ENCODE measurements around the gene DNAJC11. TPM values are rescaled to one million over a fixed set of nuclear protein-coding genes. Genes with fewer than 3 reads are reported as not detected.

DNAJC11 gene
- total RNA-seq, 1 experiment from 2014 or later, result 102 TPM

GRCh38 chr1:6601923-6602668 is 99.5 kb downstream of the DNAJC11 start (continued):
- TF ChIP-seq, protein P1, sequence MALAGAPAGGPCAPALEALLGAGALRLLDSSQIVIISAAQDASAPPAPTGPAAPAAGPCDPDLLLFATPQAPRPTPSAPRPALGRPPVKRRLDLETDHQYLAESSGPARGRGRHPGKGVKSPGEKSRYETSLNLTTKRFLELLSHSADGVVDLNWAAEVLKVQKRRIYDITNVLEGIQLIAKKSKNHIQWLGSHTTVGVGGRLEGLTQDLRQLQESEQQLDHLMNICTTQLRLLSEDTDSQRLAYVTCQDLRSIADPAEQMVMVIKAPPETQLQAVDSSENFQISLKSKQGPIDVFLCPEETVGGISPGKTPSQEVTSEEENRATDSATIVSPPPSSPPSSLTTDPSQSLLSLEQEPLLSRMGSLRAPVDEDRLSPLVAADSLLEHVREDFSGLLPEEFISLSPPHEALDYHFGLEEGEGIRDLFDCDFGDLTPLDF (CRISPR knock-in tag; IDR thresholded peaks at IDR 0.05), result no peak
- TF ChIP-seq SP1 (CRISPR knock-in tag; conservative IDR thresholded peaks at IDR 0.05) (no peak; the same call in 1 of the 2 replicates), ZNF263 (CRISPR knock-in tag; IDR thresholded peaks at IDR 0.05; ENCODE audit: low read depth) (no peak), ATF1 (CRISPR knock-in tag; IDR thresholded peaks at IDR 0.05) (no peak; the same call in 1 of the 2 replicates), CREM (CRISPR knock-in tag; IDR thresholded peaks at IDR 0.05) (no peak; the same call in 1 of the 2 replicates), GRHL2 (CRISPR knock-in tag; IDR thresholded peaks at IDR 0.05; ENCODE audit: insufficient replicate concordance, severe bottlenecking) (no peak), CBFB (CRISPR knock-in tag; IDR thresholded peaks at IDR 0.05; ENCODE audit: low read depth) (no peak; the same call in 1 of the 2 replicates), E2F5 (CRISPR knock-in tag; IDR thresholded peaks at IDR 0.05) (no peak), MAX (CRISPR knock-in tag; IDR thresholded peaks at IDR 0.05) (peak; percentile 78; the same call in 1 of the 2 replicates), ZNF317 (CRISPR knock-in tag; IDR thresholded peaks at IDR 0.05; ENCODE audit: borderline replicate concordance, low read depth) (no peak), KAT7 (CRISPR knock-in tag; IDR thresholded peaks at IDR 0.05; ENCODE audit: borderline replicate concordance) (no peak), MXD4 (CRISPR knock-in tag; IDR thresholded peaks at IDR 0.05; ENCODE audit: borderline replicate concordance) (no peak), NFYB (CRISPR knock-in tag; conservative IDR thresholded peaks at IDR 0.05; ENCODE audit: low read depth) (no peak), OVOL2 (CRISPR knock-in tag; IDR thresholded peaks at IDR 0.05; ENCODE audit: borderline replicate concordance) (no peak), ZNF121 (CRISPR knock-in tag; IDR thresholded peaks at IDR 0.05) (peak; percentile 81; the same call in 1 of the 2 replicates), NFE2L1 (CRISPR knock-in tag; IDR thresholded peaks at IDR 0.05) (0 out of 2 replicates have a peak, but pooled peaks have one; percentile 52), ETV6 (CRISPR knock-in tag; IDR thresholded peaks at IDR 0.05) (no peak; the same call in 1 of the 2 replicates), ZBTB21 (CRISPR knock-in tag; IDR thresholded peaks at IDR 0.05; ENCODE audit: borderline replicate concordance) (no peak), JUN (CRISPR knock-in tag; IDR thresholded peaks at IDR 0.05) (no peak; the same call in 1 of the 2 replicates)
- TF ChIP-seq, protein P2, sequence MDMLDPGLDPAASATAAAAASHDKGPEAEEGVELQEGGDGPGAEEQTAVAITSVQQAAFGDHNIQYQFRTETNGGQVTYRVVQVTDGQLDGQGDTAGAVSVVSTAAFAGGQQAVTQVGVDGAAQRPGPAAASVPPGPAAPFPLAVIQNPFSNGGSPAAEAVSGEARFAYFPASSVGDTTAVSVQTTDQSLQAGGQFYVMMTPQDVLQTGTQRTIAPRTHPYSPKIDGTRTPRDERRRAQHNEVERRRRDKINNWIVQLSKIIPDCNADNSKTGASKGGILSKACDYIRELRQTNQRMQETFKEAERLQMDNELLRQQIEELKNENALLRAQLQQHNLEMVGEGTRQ (CRISPR knock-in tag; IDR thresholded peaks at IDR 0.05), result no peak; the same call in 1 of the 2 replicates
- TF ChIP-seq, protein P3, sequence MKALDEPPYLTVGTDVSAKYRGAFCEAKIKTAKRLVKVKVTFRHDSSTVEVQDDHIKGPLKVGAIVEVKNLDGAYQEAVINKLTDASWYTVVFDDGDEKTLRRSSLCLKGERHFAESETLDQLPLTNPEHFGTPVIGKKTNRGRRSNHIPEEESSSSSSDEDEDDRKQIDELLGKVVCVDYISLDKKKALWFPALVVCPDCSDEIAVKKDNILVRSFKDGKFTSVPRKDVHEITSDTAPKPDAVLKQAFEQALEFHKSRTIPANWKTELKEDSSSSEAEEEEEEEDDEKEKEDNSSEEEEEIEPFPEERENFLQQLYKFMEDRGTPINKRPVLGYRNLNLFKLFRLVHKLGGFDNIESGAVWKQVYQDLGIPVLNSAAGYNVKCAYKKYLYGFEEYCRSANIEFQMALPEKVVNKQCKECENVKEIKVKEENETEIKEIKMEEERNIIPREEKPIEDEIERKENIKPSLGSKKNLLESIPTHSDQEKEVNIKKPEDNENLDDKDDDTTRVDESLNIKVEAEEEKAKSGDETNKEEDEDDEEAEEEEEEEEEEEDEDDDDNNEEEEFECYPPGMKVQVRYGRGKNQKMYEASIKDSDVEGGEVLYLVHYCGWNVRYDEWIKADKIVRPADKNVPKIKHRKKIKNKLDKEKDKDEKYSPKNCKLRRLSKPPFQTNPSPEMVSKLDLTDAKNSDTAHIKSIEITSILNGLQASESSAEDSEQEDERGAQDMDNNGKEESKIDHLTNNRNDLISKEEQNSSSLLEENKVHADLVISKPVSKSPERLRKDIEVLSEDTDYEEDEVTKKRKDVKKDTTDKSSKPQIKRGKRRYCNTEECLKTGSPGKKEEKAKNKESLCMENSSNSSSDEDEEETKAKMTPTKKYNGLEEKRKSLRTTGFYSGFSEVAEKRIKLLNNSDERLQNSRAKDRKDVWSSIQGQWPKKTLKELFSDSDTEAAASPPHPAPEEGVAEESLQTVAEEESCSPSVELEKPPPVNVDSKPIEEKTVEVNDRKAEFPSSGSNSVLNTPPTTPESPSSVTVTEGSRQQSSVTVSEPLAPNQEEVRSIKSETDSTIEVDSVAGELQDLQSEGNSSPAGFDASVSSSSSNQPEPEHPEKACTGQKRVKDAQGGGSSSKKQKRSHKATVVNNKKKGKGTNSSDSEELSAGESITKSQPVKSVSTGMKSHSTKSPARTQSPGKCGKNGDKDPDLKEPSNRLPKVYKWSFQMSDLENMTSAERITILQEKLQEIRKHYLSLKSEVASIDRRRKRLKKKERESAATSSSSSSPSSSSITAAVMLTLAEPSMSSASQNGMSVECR (CRISPR knock-in tag; IDR thresholded peaks at IDR 0.05; ENCODE audit: borderline replicate concordance), result peak; percentile 91
- TF ChIP-seq, protein P4, sequence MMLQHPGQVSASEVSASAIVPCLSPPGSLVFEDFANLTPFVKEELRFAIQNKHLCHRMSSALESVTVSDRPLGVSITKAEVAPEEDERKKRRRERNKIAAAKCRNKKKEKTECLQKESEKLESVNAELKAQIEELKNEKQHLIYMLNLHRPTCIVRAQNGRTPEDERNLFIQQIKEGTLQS (CRISPR knock-in tag; conservative IDR thresholded peaks at IDR 0.05), result 0 out of 2 replicates have a peak, but pooled peaks have one; percentile 64
- TF ChIP-seq, protein P5, sequence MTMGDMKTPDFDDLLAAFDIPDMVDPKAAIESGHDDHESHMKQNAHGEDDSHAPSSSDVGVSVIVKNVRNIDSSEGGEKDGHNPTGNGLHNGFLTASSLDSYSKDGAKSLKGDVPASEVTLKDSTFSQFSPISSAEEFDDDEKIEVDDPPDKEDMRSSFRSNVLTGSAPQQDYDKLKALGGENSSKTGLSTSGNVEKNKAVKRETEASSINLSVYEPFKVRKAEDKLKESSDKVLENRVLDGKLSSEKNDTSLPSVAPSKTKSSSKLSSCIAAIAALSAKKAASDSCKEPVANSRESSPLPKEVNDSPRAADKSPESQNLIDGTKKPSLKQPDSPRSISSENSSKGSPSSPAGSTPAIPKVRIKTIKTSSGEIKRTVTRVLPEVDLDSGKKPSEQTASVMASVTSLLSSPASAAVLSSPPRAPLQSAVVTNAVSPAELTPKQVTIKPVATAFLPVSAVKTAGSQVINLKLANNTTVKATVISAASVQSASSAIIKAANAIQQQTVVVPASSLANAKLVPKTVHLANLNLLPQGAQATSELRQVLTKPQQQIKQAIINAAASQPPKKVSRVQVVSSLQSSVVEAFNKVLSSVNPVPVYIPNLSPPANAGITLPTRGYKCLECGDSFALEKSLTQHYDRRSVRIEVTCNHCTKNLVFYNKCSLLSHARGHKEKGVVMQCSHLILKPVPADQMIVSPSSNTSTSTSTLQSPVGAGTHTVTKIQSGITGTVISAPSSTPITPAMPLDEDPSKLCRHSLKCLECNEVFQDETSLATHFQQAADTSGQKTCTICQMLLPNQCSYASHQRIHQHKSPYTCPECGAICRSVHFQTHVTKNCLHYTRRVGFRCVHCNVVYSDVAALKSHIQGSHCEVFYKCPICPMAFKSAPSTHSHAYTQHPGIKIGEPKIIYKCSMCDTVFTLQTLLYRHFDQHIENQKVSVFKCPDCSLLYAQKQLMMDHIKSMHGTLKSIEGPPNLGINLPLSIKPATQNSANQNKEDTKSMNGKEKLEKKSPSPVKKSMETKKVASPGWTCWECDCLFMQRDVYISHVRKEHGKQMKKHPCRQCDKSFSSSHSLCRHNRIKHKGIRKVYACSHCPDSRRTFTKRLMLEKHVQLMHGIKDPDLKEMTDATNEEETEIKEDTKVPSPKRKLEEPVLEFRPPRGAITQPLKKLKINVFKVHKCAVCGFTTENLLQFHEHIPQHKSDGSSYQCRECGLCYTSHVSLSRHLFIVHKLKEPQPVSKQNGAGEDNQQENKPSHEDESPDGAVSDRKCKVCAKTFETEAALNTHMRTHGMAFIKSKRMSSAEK (CRISPR knock-in tag; IDR thresholded peaks at IDR 0.05; ENCODE audit: borderline replicate concordance), result no peak

Data from WTC11 (cell line).